ENCODE results near the gene LYST. TPM values are rescaled to one million over a fixed set of nuclear protein-coding genes. Genes with fewer than 3 reads are reported as not detected.
"Not testable (repeated sequence)": the region's sequence is repeated elsewhere in the genome, so short reads cannot be mapped to it uniquely, and the experiment has no call there.

LYST gene
- polyA plus RNA-seq, 3 donors = 46.3 to 128 (median 67.9) TPM

GRCh38 chr1:235845656-235846107 is 21.0 kb downstream of the LYST start:
- Histone ChIP-seq H3K27ac (ENCODE audit: low read depth in 1 of 2, low read length in 2 of 2) (peak overlapping the region; percentile 71 to 77), H4K20me1 (ENCODE audit: insufficient read depth, low read length) (peaks cover 96% of the 10 kb centered on the region), H3K4me1 (ENCODE audit: control insufficient read depth in 1 of 2, insufficient read depth in 2 of 2, low read length in 2 of 2) (peaks cover 66 to 96% of the 10 kb centered on the region in 2 donors), H3K79me2 (ENCODE audit: insufficient read depth, low read length) (peaks cover 100% of the 10 kb centered on the region)
- intact Hi-C loops (cut with micrococcal nuclease); DNase-seq; H3K4me3 ChIP-seq (replicated peaks in 1 of 3; ENCODE audit: low read depth in 2 of 3, low read length in 3 of 3); H3K4me2 ChIP-seq (replicated peaks; ENCODE audit: extremely low read depth, low read length, poor library complexity, severe bottlenecking); H3K9me3 ChIP-seq (replicated peaks in 1 of 2; ENCODE audit: control insufficient read depth in 1 of 2, insufficient read depth in 1 of 2, low read length in 2 of 2); H3K9ac ChIP-seq (ENCODE audit: insufficient read depth, low read length, poor library complexity, severe bottlenecking); H2AFZ ChIP-seq (ENCODE audit: insufficient read depth, low read depth, low read length, poor library complexity, severe bottlenecking); H3K36me3 ChIP-seq (replicated peaks in 1 of 2; ENCODE audit: control insufficient read depth in 1 of 2, insufficient read depth in 2 of 2, low read length in 2 of 2); H3K27me3 ChIP-seq (ENCODE audit: control insufficient read depth in 2 of 2, insufficient read depth in 2 of 2, low read length in 2 of 2); H3K27me3 Mint-ChIP-seq (ENCODE audit: low read depth in 3 of 3): not testable (repeated sequence)
- peak; percentile 23 for TF ChIP-seq CTCF (IDR thresholded peaks at IDR 0.05)
- peaks cover 91% of the 10 kb centered on the region for H3K4me1 Mint-ChIP-seq
- H3K9me3 Mint-ChIP-seq = peaks cover 0 to 10% (median 0%) of the 10 kb centered on the region in 7 donors
- peak overlapping the region; percentile 70 to 93 (median 88) for H3K27ac Mint-ChIP-seq
- WGBS (ENCODE audit: insufficient coverage) = 38% methylated on average over 2 of the region's 5 CpGs
- peak overlapping the region in 1 of 2 donors; percentile 2 for H3K4me3 Mint-ChIP-seq
- H3K36me3 Mint-ChIP-seq = peaks cover 22 to 24% of the 10 kb centered on the region in 2 donors

- Mint-ChIP-seq H3K27me3 (ENCODE audit: low read depth in 3 of 3) (no peaks in the 10 kb centered on the region), H3K27ac (peak overlapping the region; percentile 70 to 93 (median 88)), H3K36me3 (peaks cover 21 to 24% of the 10 kb centered on the region in 2 donors), H3K4me3 (no peak overlapping the region), H3K9me3 (peaks cover 0 to 10% (median 0%) of the 10 kb centered on the region in 7 donors), H3K4me1 (peaks cover 90% of the 10 kb centered on the region)
- H3K4me2 ChIP-seq (replicated peaks; ENCODE audit: extremely low read depth, low read length, poor library complexity, severe bottlenecking) = no peak overlapping the region
- no peaks in the 10 kb centered on the region for H3K27me3 ChIP-seq (ENCODE audit: control insufficient read depth in 2 of 2, insufficient read depth in 2 of 2, low read length in 2 of 2)
- no peak for TF ChIP-seq CTCF (IDR thresholded peaks at IDR 0.05)
- no peaks in the 10 kb centered on the region for H3K36me3 ChIP-seq (replicated peaks in 1 of 2; ENCODE audit: control insufficient read depth in 1 of 2, insufficient read depth in 2 of 2, low read length in 2 of 2)
- no peak overlapping the region for H2AFZ ChIP-seq (ENCODE audit: insufficient read depth, low read depth, low read length, poor library complexity, severe bottlenecking)
- no peak overlapping the region for H3K4me3 ChIP-seq (replicated peaks in 1 of 3; ENCODE audit: low read depth in 2 of 3, low read length in 3 of 3)
- no peak overlapping the region for H3K9ac ChIP-seq (ENCODE audit: insufficient read depth, low read length, poor library complexity, severe bottlenecking)
- peak overlapping the region; percentile 71 to 77 for H3K27ac ChIP-seq (ENCODE audit: low read depth in 1 of 2, low read length in 2 of 2)
- intact Hi-C loops (cut with micrococcal nuclease) = no loop called here
- H3K4me1 ChIP-seq (ENCODE audit: control insufficient read depth in 1 of 2, insufficient read depth in 2 of 2, low read length in 2 of 2) = peaks cover 72 to 98% of the 10 kb centered on the region in 2 donors
- peaks cover 100% of the 10 kb centered on the region for H3K79me2 ChIP-seq (ENCODE audit: insufficient read depth, low read length)
- no peak for DNase-seq
- H3K9me3 ChIP-seq (replicated peaks in 1 of 2; ENCODE audit: control insufficient read depth in 1 of 2, insufficient read depth in 1 of 2, low read length in 2 of 2) = no peaks in the 10 kb centered on the region
- WGBS (ENCODE audit: insufficient coverage) = 50% methylated on average over 1 of the region's 3 CpGs
- peaks cover 98% of the 10 kb centered on the region for H4K20me1 ChIP-seq (ENCODE audit: insufficient read depth, low read length)
These were observed 21.9 kb downstream of the LYST start for GRCh38 chr1:235844776-235845175.

Measured in CD14-positive monocyte (primary cell).